ENCODE data around the gene OIT3. TPM values are rescaled to one million over a fixed set of nuclear protein-coding genes. Genes with fewer than 3 reads are reported as not detected.
"Not testable (repeated sequence)": the region's sequence is repeated elsewhere in the genome, so short reads cannot be mapped to it uniquely, and the experiment has no call there.

Gene OIT3
- total RNA-seq, 1 donor from 2014 or later, result not detected

DNA sequence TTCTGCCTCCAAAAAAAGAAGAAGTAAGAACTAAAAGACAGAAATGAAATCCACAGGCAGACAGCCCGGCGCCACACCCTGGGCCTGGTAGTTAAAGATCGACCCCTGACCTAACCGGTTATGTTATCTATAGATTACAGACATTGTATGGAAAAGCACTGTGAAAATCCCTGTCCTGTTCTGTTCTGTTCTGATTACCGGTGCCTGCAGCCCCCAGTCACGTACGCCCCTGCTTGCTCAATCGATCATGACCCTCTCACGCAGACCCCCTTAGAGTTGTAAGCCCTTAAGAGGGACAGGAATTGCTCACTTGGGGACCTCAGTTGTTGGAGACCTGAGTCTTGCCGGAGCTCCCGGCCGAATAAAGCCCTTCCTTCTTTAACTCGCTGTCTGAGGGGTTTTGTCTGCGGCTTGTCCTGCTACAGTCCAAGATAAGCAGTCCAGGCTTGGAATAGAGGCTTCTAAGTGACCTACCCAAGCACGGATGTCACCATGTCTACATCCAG lies 10.5 kb downstream of the OIT3 start:
- DNase-seq (ENCODE audit: low spot score), result not testable (repeated sequence)

DNA sequence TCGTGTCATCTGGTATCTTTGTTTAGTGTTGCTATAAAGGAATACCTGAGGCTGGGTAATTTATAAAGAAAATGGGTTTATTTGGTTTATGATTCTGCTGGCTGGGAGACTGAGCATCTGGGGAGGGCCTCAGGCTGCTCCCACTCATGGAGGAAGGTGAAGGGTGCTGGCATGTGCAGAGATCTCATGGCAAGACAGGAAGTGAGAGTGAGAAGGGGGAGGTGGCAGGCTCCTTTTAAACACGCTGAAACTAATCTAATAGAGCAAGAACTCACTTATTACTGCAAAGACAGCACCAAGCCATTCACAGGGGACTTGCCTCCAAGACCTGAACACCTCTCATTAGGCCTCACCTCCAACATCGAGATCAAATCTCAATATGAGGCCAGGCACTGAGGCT lies 11.3 kb downstream of the OIT3 start:
- no peak for DNase-seq (ENCODE audit: low spot score)

DNA sequence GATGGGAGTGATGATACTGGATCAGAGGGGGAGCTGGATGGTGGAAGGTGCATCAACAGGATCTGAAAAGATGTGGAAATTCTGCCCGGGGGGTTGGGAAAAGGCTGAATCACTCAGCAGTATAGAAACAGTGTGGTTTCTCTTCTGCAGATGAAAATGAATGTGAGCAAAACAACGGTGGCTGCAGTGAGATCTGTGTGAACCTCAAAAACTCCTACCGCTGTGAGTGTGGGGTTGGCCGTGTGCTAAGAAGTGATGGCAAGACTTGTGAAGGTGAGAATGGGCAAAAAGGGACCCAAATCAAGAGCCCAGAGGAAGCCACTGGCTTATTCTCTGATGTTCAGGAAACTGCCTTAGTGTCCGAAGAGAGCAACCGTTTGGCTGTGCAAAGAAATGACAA lies 12.9 kb downstream of the OIT3 start:
- DNase-seq (ENCODE audit: low spot score), result no peak

DNA sequence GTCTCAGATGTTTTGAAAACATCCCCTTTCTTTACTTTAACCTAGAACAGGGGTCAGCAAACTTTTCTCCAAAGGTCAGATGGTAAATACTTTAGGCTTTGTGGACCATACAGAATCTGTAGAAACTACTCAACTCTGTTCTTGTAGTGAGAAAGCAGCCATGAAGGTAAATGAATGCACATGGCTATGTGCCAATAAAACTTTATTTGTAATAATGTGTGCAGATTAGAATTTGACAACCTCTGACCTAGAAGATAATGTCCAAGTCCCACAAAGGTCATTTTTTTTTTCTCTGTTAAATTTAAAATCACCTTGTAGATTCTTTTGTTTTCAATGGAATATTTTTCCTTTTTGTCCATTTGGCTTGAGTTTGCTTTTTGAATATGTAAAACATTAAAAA lies 17.2 kb downstream of the OIT3 start:
- DNase-seq (ENCODE audit: low spot score), result no peak

DNA sequence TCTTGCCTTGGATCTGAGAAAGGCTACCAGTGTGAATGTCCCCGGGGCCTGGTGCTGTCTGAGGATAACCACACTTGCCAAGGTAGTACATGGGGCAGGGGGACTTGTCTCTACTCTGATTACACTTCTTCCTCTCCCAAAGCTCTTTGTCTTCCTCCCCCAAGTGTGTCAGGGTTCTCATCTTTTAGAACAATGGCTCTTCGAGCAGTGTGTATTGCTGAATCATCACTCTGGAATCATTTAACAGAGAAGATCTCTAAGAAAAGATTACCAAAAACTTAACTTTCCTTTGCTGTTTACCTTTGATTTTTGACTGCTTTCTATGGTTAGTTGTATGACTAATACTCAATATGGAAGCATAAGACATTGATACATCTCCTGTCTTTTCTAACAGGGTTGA lies 18.2 kb downstream of the OIT3 start:
- DNase-seq (ENCODE audit: low spot score), result no peak

DNA sequence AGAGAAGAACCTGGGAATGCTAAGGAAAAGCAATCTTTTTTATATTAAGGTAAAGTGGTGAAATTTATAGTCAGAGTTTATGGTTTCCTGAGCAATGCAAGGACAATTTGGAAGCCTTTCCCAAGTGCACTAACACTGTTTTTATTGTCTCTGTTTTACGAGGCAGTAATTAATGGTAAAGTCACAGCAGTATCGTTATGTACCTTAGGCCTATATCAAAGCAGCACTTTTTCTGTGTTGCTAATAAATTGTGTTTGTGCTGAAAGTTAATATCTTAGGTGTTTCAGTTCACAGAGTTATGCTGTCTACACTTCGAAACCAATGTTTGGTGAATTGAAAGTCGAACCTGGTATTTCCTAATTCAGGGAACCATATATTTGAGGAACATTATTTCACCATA lies 19.2 kb downstream of the OIT3 start:
- DNase-seq (ENCODE audit: low spot score), result no peak

DNA sequence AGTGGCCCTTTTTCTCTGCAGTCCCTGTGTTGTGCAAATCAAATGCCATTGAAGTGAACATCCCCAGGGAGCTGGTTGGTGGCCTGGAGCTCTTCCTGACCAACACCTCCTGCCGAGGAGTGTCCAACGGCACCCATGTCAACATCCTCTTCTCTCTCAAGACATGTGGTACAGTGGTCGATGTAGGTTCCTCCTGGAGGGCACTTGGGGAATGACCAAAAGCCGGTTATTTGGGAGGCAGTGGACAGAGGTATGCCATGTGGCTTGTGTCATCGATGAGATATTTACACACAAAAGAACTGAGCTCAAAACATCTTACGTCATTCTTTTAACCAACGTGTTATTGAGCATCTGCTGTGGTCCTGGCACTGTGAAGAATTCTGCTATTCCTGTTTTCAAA lies 19.7 kb downstream of the OIT3 start:
- DNase-seq (ENCODE audit: low spot score), result no peak

DNA sequence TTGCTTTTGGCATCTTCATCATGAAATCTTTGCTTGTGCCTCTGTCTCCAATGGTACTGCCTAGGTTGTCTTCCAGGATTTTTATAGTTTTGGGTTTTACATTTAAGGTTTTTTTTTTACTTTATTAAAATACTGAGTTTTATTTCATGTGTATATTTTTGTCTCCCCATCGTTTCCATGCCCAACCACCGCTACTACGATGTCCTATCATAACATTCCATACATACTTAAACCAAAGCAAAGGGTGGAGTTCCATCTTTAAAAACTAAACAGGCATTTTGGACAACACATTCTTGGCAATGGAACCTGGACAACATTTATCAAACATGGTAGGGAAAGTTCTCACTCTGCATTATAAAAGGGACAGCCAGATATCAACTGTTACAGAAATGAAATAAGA lies 23.7 kb downstream of the OIT3 start:
- DNase-seq (ENCODE audit: low spot score), result peak; percentile 5

DNA sequence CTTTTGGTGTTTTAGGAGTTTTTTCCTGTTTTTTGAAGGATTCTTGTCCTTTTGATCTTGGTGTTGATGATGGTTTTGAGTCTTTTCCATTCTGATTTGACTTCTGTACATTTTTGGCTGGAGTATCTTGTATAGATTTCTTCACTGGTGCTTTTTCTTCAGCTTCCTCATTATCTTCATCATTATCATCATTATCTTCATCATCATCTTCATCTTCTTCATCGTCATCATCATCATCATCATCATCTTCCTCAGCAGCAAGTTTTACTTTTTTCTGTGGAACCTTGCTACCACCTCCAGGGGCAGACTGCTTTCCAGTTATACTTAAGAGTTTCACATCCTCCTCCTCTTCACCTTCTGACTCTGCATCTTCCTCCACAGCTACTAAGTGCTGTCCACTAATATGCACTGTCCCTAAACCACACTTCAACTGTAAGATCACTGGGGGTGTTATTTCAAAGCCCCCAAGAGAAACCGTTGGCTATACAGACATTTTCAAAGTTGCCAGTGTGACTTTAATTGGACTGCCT lies 24.3 kb downstream of the OIT3 start:
- DNase-seq (ENCODE audit: low spot score), result not testable (repeated sequence)

DNA sequence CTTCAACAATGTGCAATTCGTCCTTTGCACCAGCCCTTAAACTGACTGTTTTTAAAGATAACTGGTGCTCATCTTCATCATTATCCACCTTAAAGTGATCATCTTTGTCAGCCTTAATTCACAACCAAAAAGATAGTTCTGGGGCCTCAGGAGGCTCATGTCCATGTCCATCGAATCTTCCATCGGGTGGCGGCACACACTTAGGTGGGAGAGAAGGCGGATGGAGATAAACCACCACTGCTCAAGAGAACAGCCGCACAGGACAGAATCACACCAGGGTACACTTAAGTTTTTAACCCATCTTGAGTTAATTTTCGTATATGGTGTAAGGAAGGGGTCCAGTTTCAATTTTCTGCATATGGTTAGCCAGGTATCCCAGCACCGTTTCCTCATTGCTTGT lies 24.8 kb downstream of the OIT3 start:
- DNase-seq (ENCODE audit: low spot score), result no peak

DNA sequence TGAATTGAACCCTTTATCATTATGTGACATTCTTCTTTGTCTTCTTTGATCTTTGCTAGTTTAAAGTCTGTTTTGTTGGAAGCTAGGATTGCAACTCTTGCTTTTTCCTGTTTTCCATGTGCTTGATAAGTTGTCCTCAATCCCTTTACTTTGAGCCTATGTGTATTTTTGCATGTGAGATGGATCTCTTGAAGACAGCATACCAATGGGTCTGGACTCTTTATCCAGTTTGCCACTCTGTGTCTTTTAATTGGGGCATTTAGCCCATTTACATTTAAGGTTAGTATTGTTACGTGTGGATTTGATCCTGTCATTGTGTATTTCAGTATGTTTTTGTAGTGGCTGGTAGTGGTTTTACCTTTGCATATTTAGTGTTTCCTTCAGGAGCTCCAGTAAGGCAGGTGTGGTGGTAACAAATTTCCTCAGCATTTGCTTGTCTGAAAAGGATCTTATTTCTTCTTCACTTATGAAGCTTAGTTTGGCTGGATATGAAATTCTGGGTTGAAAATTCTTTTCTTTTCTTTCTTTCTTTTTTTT lies 27.7 kb downstream of the OIT3 start:
- DNase-seq (ENCODE audit: low spot score), result not testable (repeated sequence)

DNA sequence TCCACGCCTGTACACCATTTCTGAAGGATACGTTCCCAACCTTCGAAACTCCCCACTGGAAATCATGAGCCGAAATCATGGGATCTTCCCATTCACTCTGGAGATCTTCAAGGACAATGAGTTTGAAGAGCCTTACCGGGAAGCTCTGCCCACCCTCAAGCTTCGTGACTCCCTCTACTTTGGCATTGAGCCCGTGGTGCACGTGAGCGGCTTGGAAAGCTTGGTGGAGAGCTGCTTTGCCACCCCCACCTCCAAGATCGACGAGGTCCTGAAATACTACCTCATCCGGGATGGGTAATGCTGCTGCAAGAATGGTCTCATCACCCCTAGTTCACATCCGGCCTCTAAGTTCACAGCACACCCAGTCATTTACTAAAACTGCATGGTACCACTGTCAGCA lies 30.8 kb downstream of the OIT3 start:
- DNase-seq (ENCODE audit: low spot score), result no peak

DNA sequence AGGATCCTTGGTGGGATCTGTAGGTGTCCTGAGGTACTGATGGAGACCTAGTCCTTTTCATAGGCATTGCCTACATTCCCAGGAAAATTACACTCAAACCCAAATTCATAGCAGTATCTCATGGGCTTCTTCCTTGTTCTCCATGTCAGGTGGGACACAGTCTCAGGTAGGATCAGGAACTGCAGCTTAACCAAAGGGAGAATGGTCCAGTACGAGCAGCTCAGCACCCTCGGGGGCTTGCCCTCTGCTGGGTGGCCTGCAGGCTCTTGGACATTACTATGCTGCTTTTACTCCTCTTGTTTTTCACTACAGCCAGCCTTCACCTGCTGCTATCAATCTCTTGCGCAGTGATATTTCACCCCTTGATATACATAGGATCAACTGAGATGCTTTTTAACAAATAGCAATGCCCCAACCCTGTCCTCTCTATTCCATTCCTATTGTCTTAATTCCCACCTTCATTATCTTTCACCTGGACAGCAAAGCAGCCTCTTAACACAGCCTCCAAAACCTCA lies 32.5 kb downstream of the OIT3 start:
- DNase-seq (ENCODE audit: low spot score), result no peak

DNA sequence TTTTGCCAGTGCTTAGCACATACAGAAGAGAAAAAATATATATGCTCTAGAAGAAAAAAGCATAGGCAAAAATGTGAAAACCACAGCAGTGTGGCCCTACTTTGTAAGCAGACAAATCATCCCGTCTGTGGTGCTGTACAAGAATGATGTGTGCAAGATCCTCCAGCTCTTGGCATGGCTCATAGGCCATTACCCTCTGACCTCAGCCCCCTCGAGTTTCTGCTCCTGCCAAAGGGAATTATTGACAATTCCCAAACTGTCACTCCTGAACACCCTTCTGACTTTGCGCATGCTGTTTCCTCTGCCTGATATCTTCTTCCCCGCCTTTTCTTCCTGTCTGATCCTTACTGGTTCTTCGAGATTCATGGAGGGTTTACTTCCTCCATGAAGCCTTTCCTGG lies 33.9 kb downstream of the OIT3 start:
- DNase-seq (ENCODE audit: low spot score), result no peak

DNA sequence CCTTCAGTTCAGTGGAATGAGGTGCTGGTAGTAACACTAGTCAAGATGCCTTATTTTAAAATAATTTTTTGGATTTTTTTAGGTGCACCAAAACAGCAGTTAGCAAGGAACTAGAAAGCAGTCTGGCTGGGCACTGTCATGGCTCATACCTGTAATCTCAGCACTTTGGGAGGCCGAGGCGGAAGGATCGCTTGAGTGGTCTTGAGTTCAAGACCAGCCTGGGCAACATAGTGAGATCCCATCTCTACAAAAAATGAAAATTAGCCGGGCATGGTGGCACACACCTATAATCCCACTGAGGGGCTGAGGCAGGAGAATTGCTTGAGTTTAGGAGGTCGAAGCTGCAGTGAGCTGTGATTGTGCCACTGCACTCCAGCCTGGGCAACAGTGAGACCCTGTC lies 35.3 kb downstream of the OIT3 start:
- DNase-seq (ENCODE audit: low spot score), result no peak

DNA sequence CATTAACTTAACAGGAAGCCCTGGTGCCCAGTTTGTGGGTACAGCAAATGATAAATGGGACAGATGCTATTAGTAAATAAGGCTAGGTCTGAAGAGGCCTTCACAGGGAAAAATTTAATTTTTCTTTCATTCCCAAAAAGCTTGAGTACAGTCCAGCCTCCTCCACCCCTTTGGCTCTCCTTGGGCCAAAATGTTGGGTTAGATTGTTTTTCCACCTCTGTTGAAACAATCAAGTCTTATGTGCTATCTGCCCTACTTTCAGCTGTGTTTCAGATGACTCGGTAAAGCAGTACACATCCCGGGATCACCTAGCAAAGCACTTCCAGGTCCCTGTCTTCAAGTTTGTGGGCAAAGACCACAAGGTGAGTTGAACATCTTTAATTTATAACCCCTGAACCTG lies 36.7 kb downstream of the OIT3 start:
- no peak for DNase-seq (ENCODE audit: low spot score)

DNA sequence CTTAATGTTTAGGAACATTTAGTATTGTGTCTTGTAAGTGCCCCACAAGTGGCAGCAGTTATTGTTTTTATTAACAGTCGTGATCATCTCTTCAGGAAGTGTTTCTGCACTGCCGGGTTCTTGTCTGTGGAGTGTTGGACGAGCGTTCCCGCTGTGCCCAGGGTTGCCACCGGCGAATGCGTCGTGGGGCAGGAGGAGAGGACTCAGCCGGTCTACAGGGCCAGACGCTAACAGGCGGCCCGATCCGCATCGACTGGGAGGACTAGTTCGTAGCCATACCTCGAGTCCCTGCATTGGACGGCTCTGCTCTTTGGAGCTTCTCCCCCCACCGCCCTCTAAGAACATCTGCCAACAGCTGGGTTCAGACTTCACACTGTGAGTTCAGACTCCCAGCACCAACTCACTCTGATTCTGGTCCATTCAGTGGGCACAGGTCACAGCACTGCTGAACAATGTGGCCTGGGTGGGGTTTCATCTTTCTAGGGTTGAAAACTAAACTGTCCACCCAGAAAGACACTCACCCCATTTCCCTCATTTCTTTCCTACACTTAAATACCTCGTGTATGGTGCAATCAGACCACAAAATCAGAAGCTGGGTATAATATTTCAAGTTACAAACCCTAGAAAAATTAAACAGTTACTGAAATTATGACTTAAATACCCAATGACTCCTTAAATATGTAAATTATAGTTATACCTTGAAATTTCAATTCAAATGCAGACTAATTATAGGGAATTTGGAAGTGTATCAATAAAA lies 38.9 kb downstream of the OIT3 start:
- no peak for DNase-seq (ENCODE audit: low spot score)

DNA sequence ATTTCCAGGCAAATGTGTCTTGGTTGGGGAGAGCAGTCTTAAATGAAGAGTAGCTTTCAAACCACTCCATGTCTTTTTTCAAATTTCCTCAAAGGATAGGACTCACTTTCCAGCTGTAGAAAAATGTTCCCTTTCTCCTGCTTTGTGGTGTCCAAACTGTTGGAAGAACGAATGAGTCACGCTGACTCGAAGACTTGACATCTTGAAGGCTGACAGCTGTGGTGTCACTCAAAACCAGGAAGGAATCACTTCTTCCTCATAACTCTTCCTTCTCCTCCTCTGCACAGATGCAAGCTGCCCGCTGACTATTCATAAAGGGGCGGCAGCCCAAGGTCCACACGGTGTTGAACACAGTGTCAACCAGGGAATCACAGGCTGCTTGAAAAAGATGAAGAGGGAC lies 41.8 kb downstream of the OIT3 start:
- DNase-seq (ENCODE audit: low spot score), result no peak

DNA sequence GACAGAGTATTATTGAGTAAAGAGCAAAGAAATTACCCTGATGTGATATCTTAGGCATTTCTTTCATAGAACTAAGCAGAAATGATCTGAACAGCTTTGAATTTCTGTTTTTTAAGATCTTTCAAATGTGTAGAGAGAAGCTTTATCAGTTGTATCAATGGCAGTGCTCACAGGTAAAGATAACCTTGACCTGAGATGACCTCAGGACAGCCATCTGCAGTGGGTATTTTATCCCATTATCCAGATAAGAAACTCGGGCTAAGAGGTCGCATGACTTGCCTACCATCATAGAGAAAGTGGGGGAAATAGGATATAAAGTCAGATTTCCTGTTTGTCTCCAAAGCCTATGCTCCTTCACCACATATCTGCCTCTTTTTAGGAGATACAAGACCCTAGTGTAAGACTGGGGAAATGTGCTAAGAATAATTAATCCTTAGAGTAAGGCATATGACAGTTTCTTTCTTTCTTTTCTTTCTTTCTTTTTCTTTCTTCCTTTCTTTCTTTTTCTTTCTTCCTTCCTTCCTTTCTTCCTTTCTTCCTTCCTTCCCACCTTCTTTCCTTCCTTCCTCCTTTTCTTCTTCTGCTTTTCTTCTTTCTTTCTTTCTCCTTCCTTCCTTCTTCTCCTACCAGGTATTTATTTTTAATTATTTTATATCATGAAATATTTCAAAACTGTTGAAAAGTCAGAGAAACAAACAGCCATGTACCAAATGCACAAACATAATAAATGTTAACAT lies 50.1 kb downstream of the OIT3 start:
- DNase-seq (ENCODE audit: low spot score), result no peak

DNA sequence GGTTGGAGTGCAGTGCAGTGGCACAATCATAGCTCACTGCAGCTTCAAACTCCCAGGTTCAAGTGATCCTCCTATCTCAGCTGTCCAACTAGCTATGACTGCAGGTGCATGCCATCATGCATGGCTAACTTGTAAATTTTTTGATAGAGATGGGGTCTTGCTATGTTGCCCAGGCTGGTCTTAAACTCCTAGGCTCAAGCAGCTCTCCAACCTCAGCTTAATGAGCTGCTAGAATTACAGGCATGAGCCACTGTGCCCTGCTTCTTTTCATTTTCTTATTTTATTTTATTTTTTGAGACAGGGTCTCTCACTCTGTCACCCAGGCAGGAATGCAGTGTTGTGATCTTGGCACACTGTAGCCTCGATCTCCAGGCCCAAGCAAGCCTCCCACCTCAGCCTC lies 53.4 kb downstream of the OIT3 start:
- no peak for DNase-seq (ENCODE audit: low spot score)

DNA sequence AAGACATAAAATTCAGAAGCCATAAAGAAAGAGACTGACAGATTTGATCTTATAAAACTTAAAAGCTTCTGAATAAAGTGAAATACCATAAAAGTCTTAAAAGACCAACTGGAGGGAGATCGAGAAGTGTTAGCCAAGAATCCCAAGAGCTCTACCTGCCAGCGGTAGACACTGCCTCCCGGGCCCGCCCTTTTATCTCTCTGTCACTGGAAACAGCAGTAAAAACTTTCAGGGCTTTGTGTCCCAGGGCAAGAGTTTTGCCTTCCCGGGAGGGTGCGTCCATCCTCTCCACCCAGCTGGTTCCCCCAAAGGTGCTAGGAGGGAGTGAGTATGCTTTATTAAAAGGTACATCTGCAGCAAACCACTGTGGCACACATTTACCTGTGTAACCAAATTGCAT lies 55.2 kb downstream of the OIT3 start:
- no peak for DNase-seq (ENCODE audit: low spot score)

DNA sequence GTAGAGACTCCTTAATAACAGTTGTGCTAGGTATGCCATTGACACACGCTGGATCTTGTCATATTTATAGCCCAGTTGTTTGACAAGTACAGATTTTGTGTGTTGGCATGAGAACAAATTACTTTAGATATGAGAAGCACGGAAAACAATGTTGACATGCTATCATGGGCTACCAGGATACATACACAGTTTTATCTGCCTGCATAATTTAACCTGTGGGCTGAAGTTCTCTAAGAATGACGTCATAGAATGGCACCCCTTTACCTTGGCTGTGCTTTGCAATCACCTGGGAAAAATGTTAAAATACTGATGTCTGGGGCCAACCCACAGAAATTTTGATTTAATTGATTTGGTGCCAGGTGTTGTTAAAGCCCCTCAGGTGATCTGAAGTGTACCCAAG lies 58.2 kb downstream of the OIT3 start:
- DNase-seq (ENCODE audit: low spot score), result no peak
